Psoas muscle (tissue), 8 donors: ENCODE results near the gene PTPRA. TPM values are rescaled to one million over a fixed set of nuclear protein-coding genes. Genes with fewer than 3 reads are reported as not detected.

Experiments
- ATAC-seq, 4 donors: fragments of 200-7000 bp; cut with Tn5 transposase; one replicate each; pipeline ENCODE4 v1.9.1; 2020; ENCODE audit warnings: moderate library complexity in 3 of 4, mild to moderate bottlenecking in 2 of 4
- DNase-seq, 2 donors: peaks; one replicate each; pipeline ENCODE4 v3.0.0-alpha.2; 2020
- H3K27ac ChIP-seq: fragments of 200-600 bp; one replicate; pipeline ENCODE4 v1.8.0; 2022
- H3K27me3 ChIP-seq, 3 donors: fragments of 200-600 bp in 1 of 3; one replicate each; pipeline versions ENCODE4 v1.6.1 to v1.8.0; 2013 to 2022; ENCODE audit warnings: low read length in 2 of 3, mild to moderate bottlenecking in 2 of 3, moderate library complexity in 1 of 3; ENCODE audit not compliant: insufficient read depth in 3 of 3
- H3K36me3 ChIP-seq, 2 donors: fragments of 200-600 bp in 1 of 2; one replicate each; pipeline versions ENCODE4 v1.6.1 to v1.8.0; 2013 to 2022; ENCODE audit warnings: low read depth in 1 of 2, mild to moderate bottlenecking in 1 of 2, moderate library complexity in 1 of 2; ENCODE audit not compliant: insufficient read depth in 1 of 2
- H3K4me1 ChIP-seq: fragments of 200-600 bp; one replicate; pipeline ENCODE4 v1.8.0; 2022
- H3K4me3 ChIP-seq: fragments of 200-600 bp; one replicate; pipeline ENCODE4 v1.8.0; 2022; ENCODE audit warnings: mild to moderate bottlenecking
- H3K9me3 ChIP-seq: fragments of 200-600 bp; one replicate; pipeline ENCODE4 v1.8.0; 2022
- WGBS, 3 donors: extraction: QIAGEN DNeasy Blood & Tissue Kit; methylation state at CpG; one replicate each; pipeline versions ENCODE4 v1.1.6 to v1.1.7; 2013; 5-methylcytosine and 5-hydroxymethylcytosine counted together
- intact Hi-C, 2 donors: fragments of 100-400 bp; cut with DNase I; formaldehyde crosslinking; loops; one replicate each; pipeline versions ENCODE4 v1.11.0 to v1.14.2; 2022
- polyA plus RNA-seq, 3 donors: library from polyadenylated mRNA; stranded (reverse); fragments of 200-250 nt; gene quantifications; one replicate each; pipeline ENCODE4 v1.2.3, GENCODE V29; 2013
- total RNA-seq, 4 donors: library from RNA; stranded (reverse); fragmentation: NEBNext Ultra II Directional in 2 of 4; extraction: Animal tissue kit (Norgen Biotek cat#: 25700) in 2 of 4; gene quantifications; one replicate each; pipeline versions ENCODE4 v1.2.1 to v1.2.4, GENCODE V29; 2021 to 2023
- TF ChIP-seq, protein P1 (sequence below): fragments of 200-600 bp; IDR thresholded peaks from one replicate; pipeline ENCODE4 v1.8.0; 2022; ENCODE audit warnings: antibody characterized with exemption
- donor health status: healthy with polysubstance abuse.
- donor health status: DM: no; HTN: no; CAD: no; lungs with moderate emphysema.
- donor health status: Bipolar disorder and iron deficiency.
- donor health status: healthy.
- donor health status: DM: yes; HTN: yes; CAD: no.
- donor health status: DM: no; HTN: no; CAD: no.
- donor health status: DM: no; HTN: no; CAD: no.
- donor health status: DM: yes; HTN: yes; CAD: no.

The PTPRA gene
- total and polyA plus RNA-seq, 7 donors: 7.6 to 19.9 (median 15.0) TPM

DNA sequence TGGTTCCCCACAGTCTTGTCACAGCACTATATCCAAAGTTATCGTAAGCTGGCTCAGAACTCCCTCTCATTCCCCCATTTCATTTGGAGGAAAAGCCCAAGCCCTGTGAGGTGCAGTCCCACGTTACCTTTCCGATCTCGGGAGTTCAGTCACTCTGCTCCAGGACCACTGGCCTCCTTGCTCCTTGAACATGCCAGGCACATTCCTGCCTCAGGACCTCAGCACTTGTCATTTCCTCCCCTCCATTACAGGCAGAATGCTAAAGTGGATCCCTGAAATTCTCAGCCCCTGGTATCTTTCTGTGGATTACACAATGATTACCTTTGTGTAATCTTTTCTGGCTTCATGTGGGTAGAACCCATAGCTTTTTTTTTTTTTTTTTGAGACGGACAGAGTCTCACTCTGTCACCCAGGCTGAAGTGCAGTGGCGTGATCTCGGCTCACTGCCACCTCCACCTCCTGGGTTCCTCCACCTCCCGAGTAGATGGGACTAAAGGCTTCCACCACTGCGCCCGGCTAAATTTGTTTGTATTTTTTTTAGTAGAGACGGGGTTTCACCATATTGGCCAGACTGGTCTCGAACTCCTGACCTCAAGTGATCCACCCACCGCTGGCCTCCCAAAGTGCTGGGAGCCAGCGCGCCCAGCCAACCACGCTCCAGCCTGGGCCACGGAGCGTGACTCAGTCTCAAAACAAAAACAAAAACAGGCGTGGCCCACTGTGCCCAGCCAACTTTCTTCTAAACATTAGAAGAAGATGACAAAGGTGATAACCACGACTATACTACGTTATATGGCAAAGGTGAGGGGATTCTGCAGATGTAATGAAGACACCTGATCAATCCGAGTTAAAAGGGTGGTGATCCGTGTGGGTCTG is 194.1 kb downstream of the PTPRA start:
- no peak overlapping the region for H3K27ac ChIP-seq
- intact Hi-C loops: loop anchor here in 1 of 2 donors (5.0 kb wide), 1 partner anchor 45 kb away; no protein-coding TSS in a partner anchor
- H3K27me3 ChIP-seq: peaks cover 0 to 13% (median 6%) of the 10 kb centered on the region in 3 donors
- no peak overlapping the region for H3K4me3 ChIP-seq
- no peaks in the 10 kb centered on the region for H3K9me3 ChIP-seq
- 75 to 80% (median 76%) methylated on average over 23 of the region's 23 CpGs for WGBS, 3 donors
- H3K4me1 ChIP-seq: peaks cover 2% of the 10 kb centered on the region
- TF ChIP-seq, protein P1, sequence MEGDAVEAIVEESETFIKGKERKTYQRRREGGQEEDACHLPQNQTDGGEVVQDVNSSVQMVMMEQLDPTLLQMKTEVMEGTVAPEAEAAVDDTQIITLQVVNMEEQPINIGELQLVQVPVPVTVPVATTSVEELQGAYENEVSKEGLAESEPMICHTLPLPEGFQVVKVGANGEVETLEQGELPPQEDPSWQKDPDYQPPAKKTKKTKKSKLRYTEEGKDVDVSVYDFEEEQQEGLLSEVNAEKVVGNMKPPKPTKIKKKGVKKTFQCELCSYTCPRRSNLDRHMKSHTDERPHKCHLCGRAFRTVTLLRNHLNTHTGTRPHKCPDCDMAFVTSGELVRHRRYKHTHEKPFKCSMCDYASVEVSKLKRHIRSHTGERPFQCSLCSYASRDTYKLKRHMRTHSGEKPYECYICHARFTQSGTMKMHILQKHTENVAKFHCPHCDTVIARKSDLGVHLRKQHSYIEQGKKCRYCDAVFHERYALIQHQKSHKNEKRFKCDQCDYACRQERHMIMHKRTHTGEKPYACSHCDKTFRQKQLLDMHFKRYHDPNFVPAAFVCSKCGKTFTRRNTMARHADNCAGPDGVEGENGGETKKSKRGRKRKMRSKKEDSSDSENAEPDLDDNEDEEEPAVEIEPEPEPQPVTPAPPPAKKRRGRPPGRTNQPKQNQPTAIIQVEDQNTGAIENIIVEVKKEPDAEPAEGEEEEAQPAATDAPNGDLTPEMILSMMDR: no peak
- no peaks in the 10 kb centered on the region for H3K36me3 ChIP-seq
- DNase-seq (no peak), ATAC-seq (no peak)

DNA sequence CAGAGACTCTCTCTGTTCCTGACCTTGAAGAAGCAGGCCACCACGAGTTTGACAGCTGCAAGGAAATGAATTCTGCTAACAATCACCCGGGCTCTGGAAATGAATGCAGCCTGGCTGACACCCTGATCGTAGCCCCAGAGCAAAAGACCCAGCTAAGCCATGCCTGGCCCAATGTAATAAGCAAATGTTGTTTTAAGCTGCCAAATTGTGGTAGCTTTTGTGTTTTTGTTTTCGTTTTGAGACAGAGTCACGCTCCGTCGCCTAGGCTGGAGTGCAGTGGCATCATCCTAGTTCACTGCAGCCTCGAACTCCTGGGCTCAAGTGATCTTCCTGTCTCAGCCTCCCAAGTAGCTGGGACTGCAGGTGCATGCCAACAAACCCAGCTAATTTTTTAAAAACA is 194.8 kb downstream of the PTPRA start:
- Histone ChIP-seq H3K27me3 (peaks cover 0 to 16% (median 6%) of the 10 kb centered on the region in 3 donors), H3K27ac (no peak overlapping the region), H3K4me3 (no peak overlapping the region), H3K4me1 (peaks cover 2% of the 10 kb centered on the region), H3K9me3 (no peaks in the 10 kb centered on the region), H3K36me3 (no peaks in the 10 kb centered on the region)
- ATAC-seq (no peak), DNase-seq (no peak)
- WGBS, 3 donors: 47 to 56% (median 48%) methylated on average over 8 of the region's 8 CpGs
- intact Hi-C loops: loop anchor here in 1 of 2 donors (5.0 kb wide), 1 partner anchor 44 kb away; no protein-coding TSS in a partner anchor
- TF ChIP-seq, protein P1: no peak

DNA sequence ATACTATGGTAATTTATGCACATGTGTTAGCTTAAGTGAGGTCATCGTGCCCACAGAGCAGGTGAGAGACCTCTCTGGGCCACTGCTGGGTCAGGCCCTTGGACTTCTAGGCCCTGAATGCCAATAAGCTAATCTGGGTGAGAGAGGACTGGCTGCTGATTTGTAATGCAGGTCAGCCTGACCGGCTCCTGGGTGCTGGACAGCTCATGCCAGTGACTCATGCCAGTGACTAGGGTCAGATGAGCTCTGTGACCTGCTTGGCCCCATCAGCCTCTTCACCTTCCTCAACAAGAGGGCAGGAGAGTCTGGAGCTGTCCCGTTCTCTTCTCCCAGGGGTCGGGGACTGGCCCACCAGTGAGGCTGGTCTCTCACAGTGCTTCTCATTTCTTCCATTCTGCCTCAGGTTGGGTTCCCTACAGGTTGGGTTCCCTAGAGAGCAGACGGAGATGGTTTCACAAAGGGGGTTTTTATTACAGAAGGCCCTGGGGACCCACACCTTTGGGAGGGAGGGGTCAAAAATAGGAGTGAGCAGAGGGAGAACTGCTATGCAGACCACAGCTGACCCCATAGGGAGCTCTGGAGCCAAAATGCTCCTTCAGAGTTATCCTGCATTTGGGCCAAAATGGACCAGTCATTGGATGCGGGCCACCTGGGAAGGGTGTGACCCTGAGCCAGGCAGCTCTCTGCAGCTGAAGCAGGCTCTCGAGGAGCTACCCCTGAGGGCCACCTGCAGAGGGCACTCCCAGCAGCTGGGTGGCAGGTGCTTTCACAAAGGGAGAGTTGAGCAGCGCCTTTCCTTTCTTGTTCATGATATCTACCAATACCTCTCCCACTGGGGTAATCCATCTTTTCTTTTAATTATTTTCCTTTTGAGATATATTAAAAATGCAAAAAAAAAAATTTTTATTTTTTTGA is 196.0 kb downstream of the PTPRA start:
- H3K4me1 ChIP-seq: peaks cover 2% of the 10 kb centered on the region
- H3K9me3 ChIP-seq: no peaks in the 10 kb centered on the region
- ATAC-seq: peak; percentile 71 to 79 (median 76)
- no peak for DNase-seq
- peaks cover 0 to 16% (median 6%) of the 10 kb centered on the region in 3 donors for H3K27me3 ChIP-seq
- intact Hi-C loops: loop anchor here in 1 of 2 donors (5.0 kb wide), 1 partner anchor 43 kb away; no protein-coding TSS in a partner anchor
- H3K36me3 ChIP-seq: no peaks in the 10 kb centered on the region
- H3K27ac ChIP-seq: no peak overlapping the region
- TF ChIP-seq, protein P1: peak; percentile 43
- WGBS, 3 donors: 63 to 80% (median 76%) methylated on average over 8 of the region's 8 CpGs
- H3K4me3 ChIP-seq: no peak overlapping the region

DNA sequence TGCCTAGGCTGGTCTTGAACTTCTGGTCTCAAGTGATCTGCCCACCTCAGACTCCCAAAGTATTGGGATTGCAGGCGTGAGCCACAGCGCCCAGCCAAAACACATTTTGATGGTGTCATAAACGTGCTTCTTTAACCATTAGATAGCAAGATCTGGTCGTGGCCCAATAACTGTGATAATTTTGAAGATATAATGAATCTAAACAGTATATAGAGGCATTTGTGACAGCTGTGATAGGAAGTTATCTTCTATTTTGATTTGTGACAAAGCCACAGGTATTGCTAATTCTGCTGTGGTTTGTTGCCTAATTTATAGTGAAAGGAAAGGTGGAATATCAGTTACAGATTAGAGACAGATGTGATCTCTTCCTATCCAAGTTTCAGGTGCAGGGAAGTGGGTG is 197.4 kb downstream of the PTPRA start:
- Histone ChIP-seq H3K36me3 (no peaks in the 10 kb centered on the region), H3K9me3 (no peaks in the 10 kb centered on the region), H3K4me3 (no peak overlapping the region), H3K27me3 (peaks cover 0 to 16% (median 6%) of the 10 kb centered on the region in 3 donors), H3K4me1 (peaks cover 2% of the 10 kb centered on the region), H3K27ac (no peak overlapping the region)
- TF ChIP-seq, protein P1: no peak
- ATAC-seq (no peak), DNase-seq (no peak)
- WGBS, 3 donors: 89 to 92% (median 92%) methylated on average over 4 of the region's 4 CpGs
- intact Hi-C loops: no loop called here
